T-helper 1 cell treated with Interleukin-12 subunit alpha and Interleukin-12 subunit beta and Interleukin-4 antibody, amounts not matched to agents 30 ng/mL and 1 ng/mL, for 36 hours (primary cell): ENCODE measurements around the gene RIPOR1. TPM values are rescaled to one million over a fixed set of nuclear protein-coding genes. Genes with fewer than 3 reads are reported as not detected.

ENCODE experiments used
- total RNA-seq: library from RNA; stranded (reverse); gene quantifications from 2 replicates; pipeline ENCODE4 v1.2.3, GENCODE V29; 2022

RIPOR1 gene
- total RNA-seq, 1 donor from 2014 or later = 52.6 TPM

Other genes with a start within 250 kb of the RIPOR1 start
- 23.0 and 25.4 TPM in 2 replicates for gene PLEKHG4, start 249.3 kb upstream of the RIPOR1 start, total RNA-seq
- gene KCTD19, start 202.1 kb upstream of the RIPOR1 start, total RNA-seq = 0.10 TPM in 1 of 2 replicates, not detected in the other
- gene LRRC36, start 202.0 kb upstream of the RIPOR1 start, total RNA-seq = 0.51 TPM in 1 of 2 replicates, not detected in the other
- gene TPPP3, start 135.3 kb upstream of the RIPOR1 start, total RNA-seq = not detected in 2 replicates
- 0.15 and 0.42 TPM in 2 replicates for gene ZDHHC1, start 112.4 kb upstream of the RIPOR1 start, total RNA-seq
- gene HSD11B2, start 97.7 kb upstream of the RIPOR1 start, total RNA-seq = 0.29 TPM in 1 of 2 replicates, not detected in the other
- 69.7 and 70.7 TPM in 2 replicates for gene ATP6V0D1, start 47.7 kb upstream of the RIPOR1 start, total RNA-seq
- gene AGRP, start 45.3 kb upstream of the RIPOR1 start, total RNA-seq = not detected in 2 replicates
- 75.3 and 79.3 TPM in 2 replicates for gene CTCF, start 33.7 kb downstream of the RIPOR1 start, total RNA-seq
- 206 and 225 TPM in 2 replicates for gene CARMIL2, start 116.3 kb downstream of the RIPOR1 start, total RNA-seq
- gene ACD, start 131.4 kb downstream of the RIPOR1 start, total RNA-seq = 39.9 and 42.8 TPM in 2 replicates
- gene PARD6A, start 132.1 kb downstream of the RIPOR1 start, total RNA-seq = 10.2 and 11.1 TPM in 2 replicates
- gene ENKD1, start 137.9 kb downstream of the RIPOR1 start, total RNA-seq = 8.5 and 9.0 TPM in 2 replicates
- 1.9 and 3.2 TPM in 2 replicates for gene C16orf86, start 138.0 kb downstream of the RIPOR1 start, total RNA-seq
- 13.4 and 15.2 TPM in 2 replicates for gene GFOD2, start 190.5 kb downstream of the RIPOR1 start, total RNA-seq